T-helper 2 cell treated with Interferon-gamma antibody and Interleukin-4, amounts not matched to agents 5 μg/mL and 100 μg/mL, for 36 hours (primary cell): ENCODE results near the gene C10orf143.

Source experiments
- DNase-seq: peaks from one replicate; pipeline ENCODE4 v3.0.0; 2021; ENCODE audit warnings: low spot score
- H3K27ac Mint-ChIP-seq: one replicate; pipeline ENCODE4 v1.8.0; 2021; ENCODE audit warnings: mild to moderate bottlenecking, mixed read lengths
- H3K27me3 Mint-ChIP-seq: one replicate; pipeline ENCODE4 v1.8.0; 2021; ENCODE audit warnings: low read depth, mixed read lengths
- H3K36me3 Mint-ChIP-seq: one replicate; pipeline ENCODE4 v1.8.0; 2021; ENCODE audit warnings: low read depth, mixed read lengths
- H3K4me1 Mint-ChIP-seq: one replicate; pipeline ENCODE4 v1.8.0; 2021; ENCODE audit warnings: low read depth, mixed read lengths
- H3K4me3 Mint-ChIP-seq: one replicate; pipeline ENCODE4 v1.8.0; 2022; ENCODE audit warnings: mild to moderate bottlenecking, moderate library complexity, mixed read lengths
- H3K9me3 Mint-ChIP-seq: one replicate; pipeline ENCODE4 v1.8.0; 2021; ENCODE audit warnings: mixed read lengths

C10orf143 gene

DNA sequence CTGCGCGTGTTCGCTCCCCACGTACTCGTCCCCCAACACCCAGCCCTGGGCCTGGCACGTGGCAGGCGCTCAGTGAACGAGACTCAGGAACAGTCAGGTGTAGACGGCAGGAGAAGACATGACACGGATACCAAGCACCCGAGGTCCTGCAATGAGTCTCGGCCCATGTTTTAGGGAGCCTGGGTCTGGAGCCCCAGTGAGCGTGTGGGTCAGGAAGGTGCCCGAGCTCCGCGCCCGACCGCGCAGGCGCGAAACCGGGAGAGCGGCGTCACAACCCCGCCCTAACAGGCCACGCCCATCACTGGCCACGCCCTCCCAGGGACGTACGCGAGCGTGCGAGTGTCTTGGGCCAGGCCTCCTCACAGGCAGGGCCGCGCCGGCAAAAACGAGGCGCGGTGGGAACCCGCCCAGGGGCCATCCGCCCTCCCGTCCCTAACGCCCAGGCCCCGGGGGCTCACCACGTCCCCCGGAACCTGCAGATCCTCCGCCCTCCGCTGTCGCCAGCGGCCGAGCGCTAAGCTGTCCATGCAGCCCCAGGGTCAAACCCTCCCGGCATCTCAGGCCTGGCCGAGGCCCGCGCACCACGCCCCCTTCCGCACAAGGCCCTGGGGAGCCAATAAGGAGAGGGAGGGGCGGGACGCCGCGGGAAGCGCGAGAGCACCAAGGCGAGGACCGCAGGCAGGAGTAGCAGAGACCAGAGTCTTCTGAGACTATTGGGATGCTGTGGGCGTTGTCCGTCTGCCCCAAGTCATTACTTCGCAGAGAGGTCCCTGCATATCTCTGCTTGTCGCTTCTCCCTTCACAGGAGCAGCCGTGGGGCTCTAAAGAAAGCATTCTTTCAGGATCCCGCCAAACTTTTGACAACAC is at the start of gene C10orf143:
C10orf143 (minus strand) TSS at position 585 of the 867 bp plus-strand sequence; CDS start at position 527, 58 bp downstream.
- H3K4me1 Mint-ChIP-seq, result peaks cover 45% of the 10 kb centered on the region
- peaks cover 14% of the 10 kb centered on the region for H3K36me3 Mint-ChIP-seq
- DNase-seq, result peak; percentile 97
- no peaks in the 10 kb centered on the region for H3K27me3 Mint-ChIP-seq
- no peaks in the 10 kb centered on the region for H3K9me3 Mint-ChIP-seq
- peak within 1 kb of the TSS; percentile 98 for H3K27ac Mint-ChIP-seq
- H3K4me3 Mint-ChIP-seq, result peak within 1 kb of the TSS; percentile 97

DNA sequence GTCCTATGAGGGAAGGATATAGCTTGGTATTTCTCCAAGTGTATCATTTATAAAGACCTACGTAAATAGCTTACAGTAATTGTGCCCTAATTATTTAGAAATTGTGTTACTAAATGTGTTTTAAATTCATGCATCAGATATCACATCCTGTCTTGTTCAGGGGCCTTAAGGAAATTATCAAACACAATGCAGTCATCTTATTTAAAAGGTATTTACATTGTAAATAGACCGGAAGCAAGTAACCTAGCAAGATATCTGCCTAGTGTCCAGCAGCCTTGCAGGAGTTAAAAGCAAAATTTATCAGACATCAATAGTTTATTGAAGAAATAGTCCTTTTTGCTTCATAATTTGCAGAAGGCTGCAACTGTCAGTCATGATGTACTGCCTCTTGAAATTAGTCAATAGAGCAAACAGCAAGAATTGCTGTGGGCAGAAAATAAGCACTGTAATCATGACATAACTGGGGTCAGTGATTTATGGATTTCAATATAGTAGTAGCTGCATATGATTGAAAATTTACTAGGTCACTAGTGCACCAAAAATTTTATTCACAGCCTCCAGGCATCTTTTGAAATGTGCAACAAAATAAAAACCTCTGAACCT is 48.7 kb upstream of the C10orf143 start:
- H3K27me3 Mint-ChIP-seq, result no peaks in the 10 kb centered on the region
- DNase-seq, result no peak
- peaks cover 40% of the 10 kb centered on the region for H3K36me3 Mint-ChIP-seq
- peaks cover 31% of the 10 kb centered on the region for H3K4me1 Mint-ChIP-seq
- H3K27ac Mint-ChIP-seq, result no peak overlapping the region
- H3K4me3 Mint-ChIP-seq, result no peak overlapping the region
- H3K9me3 Mint-ChIP-seq, result no peaks in the 10 kb centered on the region

DNA sequence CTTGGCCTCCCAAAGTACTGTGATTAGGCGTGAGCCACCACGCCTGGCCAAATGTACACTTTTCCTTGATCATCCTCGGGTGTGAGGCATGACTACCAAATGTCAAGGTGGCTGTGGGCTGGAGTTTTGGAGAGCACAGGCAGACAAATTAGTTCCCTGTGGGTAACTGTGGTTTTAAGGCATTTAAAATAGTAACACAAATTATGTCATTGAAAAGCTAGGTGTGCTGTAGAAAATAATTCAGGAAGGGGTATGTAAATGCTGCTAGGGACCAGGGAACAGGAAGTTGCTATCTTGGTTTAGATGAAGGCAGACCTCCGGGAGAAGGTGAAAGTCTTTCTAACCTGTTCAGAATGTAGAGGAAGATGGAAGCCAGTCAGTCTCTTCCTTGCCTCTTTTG is 35.4 kb upstream of the C10orf143 start:
- no peak for DNase-seq
- Mint-ChIP-seq H3K27me3 (no peaks in the 10 kb centered on the region), H3K4me1 (peaks cover 32% of the 10 kb centered on the region), H3K36me3 (peaks cover 47% of the 10 kb centered on the region), H3K9me3 (no peaks in the 10 kb centered on the region), H3K4me3 (no peak overlapping the region), H3K27ac (no peak overlapping the region)

DNA sequence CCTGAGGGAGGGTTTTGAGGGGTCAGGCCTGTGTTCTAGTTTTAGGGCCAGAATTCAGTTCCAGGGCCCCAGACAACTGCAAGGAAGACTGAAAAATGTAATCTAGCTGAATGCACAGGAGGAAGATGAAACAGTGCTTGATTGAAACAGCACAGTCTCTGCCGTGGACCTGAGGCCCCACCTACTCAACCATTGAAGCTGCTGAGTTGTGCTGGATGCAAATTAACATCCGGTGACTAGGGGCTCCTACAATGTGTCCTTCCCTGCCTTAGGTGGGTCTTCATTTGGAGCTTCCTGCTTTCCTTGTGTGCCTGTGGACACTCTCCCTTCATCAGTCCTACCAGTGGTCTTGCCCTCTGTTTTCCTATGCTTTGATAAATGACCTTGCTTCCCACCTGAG is 31.2 kb upstream of the C10orf143 start:
- Mint-ChIP-seq H3K27ac (peak overlapping the region; percentile 38), H3K27me3 (no peaks in the 10 kb centered on the region), H3K36me3 (peaks cover 35% of the 10 kb centered on the region), H3K4me1 (peaks cover 54% of the 10 kb centered on the region), H3K9me3 (no peaks in the 10 kb centered on the region), H3K4me3 (peak overlapping the region; percentile 23)
- no peak for DNase-seq

DNA sequence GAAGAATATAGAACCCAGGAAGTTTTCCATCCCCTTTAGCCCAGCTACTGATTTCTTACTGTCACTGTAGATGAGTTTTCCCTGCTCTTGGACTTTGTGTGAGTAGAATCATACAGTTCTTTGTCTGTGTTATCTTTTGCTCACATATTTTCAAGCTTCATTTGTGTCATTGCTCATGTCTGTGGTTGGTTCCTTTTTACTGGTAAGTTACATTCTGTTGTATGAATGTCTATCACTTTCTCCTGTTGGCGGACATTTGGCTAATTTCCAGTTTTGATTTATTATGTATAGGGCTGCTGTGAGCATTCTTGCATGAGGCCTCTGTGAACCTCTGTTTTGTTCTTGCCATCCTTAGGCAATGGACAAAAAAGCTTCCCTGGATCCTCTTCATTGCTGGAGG is 30.8 kb upstream of the C10orf143 start:
- H3K36me3 Mint-ChIP-seq, result peaks cover 31% of the 10 kb centered on the region
- H3K4me1 Mint-ChIP-seq, result peaks cover 53% of the 10 kb centered on the region
- H3K27ac Mint-ChIP-seq, result no peak overlapping the region
- no peak for DNase-seq
- H3K4me3 Mint-ChIP-seq, result peak overlapping the region; percentile 23
- H3K9me3 Mint-ChIP-seq, result no peaks in the 10 kb centered on the region
- no peaks in the 10 kb centered on the region for H3K27me3 Mint-ChIP-seq

DNA sequence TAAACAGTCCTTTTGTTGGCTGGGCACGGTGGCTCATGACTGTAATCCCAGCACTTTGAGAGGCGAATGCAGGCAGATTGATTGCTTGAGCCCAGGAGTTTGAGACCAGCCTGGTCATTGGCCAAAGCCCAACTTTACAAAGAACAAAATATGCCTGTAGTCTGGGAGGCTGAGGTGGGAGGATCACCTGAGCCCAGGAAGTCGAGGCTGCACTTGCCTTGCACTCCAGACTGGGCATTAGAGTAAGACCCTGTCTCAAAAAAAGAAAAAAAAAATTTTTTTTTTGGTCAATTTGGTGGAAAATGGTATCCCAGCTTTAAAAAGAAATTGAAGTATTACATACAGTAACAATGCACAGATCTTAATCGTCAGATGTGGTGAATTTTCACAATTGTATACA is 30.4 kb upstream of the C10orf143 start:
- Mint-ChIP-seq H3K27ac (no peak overlapping the region), H3K4me1 (peaks cover 49% of the 10 kb centered on the region), H3K9me3 (no peaks in the 10 kb centered on the region), H3K27me3 (no peaks in the 10 kb centered on the region), H3K36me3 (peaks cover 26% of the 10 kb centered on the region), H3K4me3 (peak overlapping the region; percentile 23)
- DNase-seq, result no peak

DNA sequence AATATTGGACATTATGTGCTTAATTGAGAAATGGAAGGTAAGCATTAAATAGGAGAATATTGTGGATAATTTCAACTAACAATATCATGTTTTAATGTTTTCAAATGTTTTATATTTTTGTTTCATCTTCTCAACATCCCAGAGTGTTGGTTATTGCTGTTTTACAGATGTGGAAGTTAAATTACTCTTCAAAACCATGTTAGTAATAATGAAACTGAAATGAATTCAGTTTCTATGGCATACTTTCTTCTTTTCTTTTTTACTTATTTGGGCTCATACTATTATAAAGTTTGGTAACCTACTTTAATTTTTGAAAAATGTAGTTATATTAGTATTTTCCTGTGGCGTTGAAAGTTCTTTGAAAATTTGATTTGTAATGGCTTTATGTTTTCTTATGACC is 29.8 kb upstream of the C10orf143 start:
- no peak for DNase-seq
- Mint-ChIP-seq H3K9me3 (no peaks in the 10 kb centered on the region), H3K36me3 (peaks cover 23% of the 10 kb centered on the region), H3K27ac (no peak overlapping the region), H3K27me3 (no peaks in the 10 kb centered on the region), H3K4me3 (peak overlapping the region; percentile 23), H3K4me1 (peaks cover 47% of the 10 kb centered on the region)

DNA sequence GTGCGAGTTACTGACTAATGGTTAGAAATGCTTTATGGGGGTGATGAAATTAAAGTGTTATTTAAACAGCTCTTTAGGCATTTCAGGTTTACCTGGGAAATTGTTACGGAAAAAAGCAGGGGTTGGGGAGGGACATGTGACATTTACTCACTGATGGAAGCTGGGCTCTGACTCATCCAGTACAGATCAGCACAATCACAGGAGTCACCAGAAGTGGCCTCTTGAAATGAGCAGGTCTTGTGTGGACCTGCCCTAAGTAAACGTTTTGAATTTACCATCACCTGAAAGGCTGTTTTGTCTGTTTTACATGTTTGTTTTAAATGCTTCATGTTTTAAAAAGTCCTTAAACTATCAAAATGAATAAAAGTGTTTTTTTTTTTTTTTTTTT is 27.8 kb upstream of the C10orf143 start:
- peaks cover 21% of the 10 kb centered on the region for H3K36me3 Mint-ChIP-seq
- no peaks in the 10 kb centered on the region for H3K9me3 Mint-ChIP-seq
- DNase-seq, result peak; percentile 62
- peaks cover 47% of the 10 kb centered on the region for H3K4me1 Mint-ChIP-seq
- peak overlapping the region; percentile 58 for H3K27ac Mint-ChIP-seq
- peak overlapping the region; percentile 89 for H3K4me3 Mint-ChIP-seq
- H3K27me3 Mint-ChIP-seq, result peaks cover 9% of the 10 kb centered on the region

DNA sequence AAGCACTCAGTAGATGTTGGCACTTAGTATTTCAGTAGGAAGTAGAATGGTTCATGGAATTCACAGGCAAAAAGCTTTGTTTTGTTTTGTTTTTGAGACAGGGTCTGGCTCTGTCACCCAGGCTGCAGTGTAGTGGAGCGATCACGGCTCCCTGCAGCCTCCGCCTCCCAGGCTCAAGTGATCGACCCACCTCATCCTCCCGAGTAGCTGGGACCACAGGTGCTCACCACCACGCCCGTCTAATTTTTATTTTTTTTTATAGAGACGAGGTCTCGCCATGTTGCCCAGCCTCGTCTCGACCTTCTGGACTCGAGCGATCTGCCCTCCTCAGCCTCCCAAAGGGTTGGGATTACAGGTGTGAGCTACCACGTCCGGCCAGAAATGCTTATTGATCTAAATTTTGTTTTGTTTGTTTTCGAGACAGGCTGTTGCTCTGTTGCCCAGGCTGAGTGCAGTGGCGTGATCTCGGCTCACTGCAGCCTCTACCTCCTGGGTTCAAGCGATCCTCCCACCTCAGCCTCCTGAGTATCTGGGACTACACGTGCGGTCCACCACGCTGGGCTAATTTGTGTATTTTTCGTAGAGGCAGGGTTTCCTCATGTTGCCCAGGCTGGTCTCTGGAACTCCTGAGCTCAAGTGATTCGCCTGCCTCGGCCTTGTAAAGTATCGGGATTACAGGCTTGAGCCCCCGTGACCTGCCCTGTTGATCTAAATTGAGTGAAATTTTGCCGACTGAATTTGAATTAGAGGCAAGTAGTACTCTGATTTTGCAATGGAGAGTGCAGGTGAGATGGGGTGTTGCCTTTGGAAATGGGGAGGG is 27.2 kb upstream of the C10orf143 start:
- H3K36me3 Mint-ChIP-seq, result peaks cover 19% of the 10 kb centered on the region
- H3K27ac Mint-ChIP-seq, result peak overlapping the region; percentile 75
- H3K9me3 Mint-ChIP-seq, result no peaks in the 10 kb centered on the region
- peak overlapping the region; percentile 89 for H3K4me3 Mint-ChIP-seq
- DNase-seq, result no peak
- peaks cover 9% of the 10 kb centered on the region for H3K27me3 Mint-ChIP-seq
- peaks cover 44% of the 10 kb centered on the region for H3K4me1 Mint-ChIP-seq

DNA sequence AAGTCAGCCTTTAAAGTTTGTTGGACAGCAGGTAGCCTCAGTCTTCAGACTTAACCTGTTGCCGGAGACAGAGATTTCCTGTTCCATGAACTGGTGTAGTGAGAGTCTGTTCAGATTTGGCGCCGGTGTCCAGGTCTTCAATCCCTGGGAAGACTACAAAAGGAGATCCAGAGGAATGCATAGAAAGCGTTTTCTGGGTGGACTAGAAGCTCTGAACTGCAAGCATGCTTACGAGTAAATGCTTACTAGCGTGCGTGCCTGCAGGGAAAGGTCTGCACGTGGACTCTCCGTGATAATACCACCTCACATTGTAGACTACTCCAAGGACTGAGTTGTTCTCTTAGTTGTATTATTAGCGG is 26.4 kb upstream of the C10orf143 start:
- Mint-ChIP-seq H3K36me3 (peaks cover 11% of the 10 kb centered on the region), H3K4me3 (peak overlapping the region; percentile 89), H3K9me3 (no peaks in the 10 kb centered on the region), H3K27me3 (peaks cover 10% of the 10 kb centered on the region), H3K4me1 (peaks cover 36% of the 10 kb centered on the region), H3K27ac (peak overlapping the region; percentile 75)
- DNase-seq, result no peak

DNA sequence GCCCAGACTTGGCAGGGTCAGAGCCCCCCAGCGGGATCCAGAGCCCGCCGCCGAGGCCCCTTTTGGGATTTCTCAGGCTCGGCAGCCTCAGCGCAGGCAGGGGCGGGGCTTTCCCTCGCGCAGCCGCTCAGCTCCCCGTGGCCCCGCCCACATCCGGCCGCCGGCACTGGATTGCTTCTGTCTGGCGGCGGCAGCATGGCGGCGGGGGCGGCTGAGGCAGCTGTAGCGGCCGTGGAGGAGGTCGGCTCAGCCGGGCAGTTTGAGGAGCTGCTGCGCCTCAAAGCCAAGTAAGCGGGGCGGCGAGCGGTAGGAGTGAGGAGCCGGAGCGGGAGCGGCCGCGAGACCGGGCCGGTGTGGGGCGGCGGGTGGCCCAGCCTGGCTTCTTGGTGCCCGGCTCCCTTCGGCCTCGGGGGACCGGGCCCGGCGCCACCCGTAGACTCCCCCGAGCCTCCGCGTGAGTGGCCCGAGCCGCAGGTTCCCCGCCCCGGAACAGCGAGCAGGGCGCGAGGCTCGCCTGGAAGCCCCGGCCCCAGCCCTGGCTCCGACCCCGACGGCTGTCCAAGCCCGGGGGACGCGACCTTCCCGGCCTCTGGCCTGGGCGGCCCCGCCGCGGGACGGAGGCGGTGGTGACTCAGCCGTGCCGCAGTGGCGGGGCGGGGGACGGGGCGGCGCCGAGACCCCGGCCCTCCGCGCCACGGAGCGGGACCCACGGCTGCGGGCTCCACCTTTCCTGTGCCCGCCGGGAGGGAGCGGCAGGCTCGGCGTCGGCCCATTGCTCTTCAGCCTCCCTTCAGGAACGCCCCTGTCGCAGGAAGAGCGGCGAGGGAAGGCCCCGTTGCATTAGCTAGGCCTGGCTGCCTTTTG is 25.8 kb upstream of the C10orf143 start, which contains the start of gene GLRX3:
GLRX3 (plus strand) TSS at position 166 of the 864 bp plus-strand sequence; CDS start at position 196, 30 bp downstream.
- H3K4me3 Mint-ChIP-seq, result peak within 1 kb of the TSS; percentile 89
- H3K27me3 Mint-ChIP-seq, result peaks cover 12% of the 10 kb centered on the region
- peak within 1 kb of the TSS; percentile 87 for H3K27ac Mint-ChIP-seq
- H3K9me3 Mint-ChIP-seq, result no peaks in the 10 kb centered on the region
- peaks cover 8% of the 10 kb centered on the region for H3K36me3 Mint-ChIP-seq
- H3K4me1 Mint-ChIP-seq, result peaks cover 31% of the 10 kb centered on the region
- DNase-seq, result peak; percentile 89

DNA sequence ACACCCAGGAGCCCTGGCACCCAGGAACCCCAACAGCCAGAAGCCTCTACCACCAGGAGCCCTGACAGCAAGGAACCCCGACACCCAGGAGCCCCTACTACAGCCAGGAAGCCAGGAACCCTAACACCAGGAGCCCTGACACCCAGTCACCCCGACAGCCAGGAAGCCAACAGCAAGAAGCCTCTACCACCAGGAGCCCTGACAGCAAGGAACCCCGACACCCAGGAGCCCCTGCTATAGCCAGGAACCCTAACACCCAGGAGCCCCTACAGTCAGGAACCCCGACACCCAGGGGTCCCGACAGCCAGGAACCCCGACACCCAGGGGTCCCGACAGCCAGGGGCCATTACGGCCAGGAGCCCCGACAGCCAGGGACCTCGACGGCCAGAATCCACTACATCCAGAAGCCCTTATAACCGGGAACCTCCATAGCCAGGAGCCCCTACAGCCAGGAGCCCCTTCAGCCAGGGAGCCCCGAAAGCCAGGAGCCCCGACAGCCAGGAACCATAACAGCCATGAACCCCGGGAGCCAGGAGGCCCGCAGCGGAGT is 25.1 kb upstream of the C10orf143 start:
- peaks cover 26% of the 10 kb centered on the region for H3K4me1 Mint-ChIP-seq
- H3K27ac Mint-ChIP-seq, result peak overlapping the region; percentile 67
- H3K36me3 Mint-ChIP-seq, result peaks cover 6% of the 10 kb centered on the region
- no peak for DNase-seq
- H3K4me3 Mint-ChIP-seq, result peak overlapping the region; percentile 87
- H3K9me3 Mint-ChIP-seq, result no peaks in the 10 kb centered on the region
- H3K27me3 Mint-ChIP-seq, result peaks cover 16% of the 10 kb centered on the region

DNA sequence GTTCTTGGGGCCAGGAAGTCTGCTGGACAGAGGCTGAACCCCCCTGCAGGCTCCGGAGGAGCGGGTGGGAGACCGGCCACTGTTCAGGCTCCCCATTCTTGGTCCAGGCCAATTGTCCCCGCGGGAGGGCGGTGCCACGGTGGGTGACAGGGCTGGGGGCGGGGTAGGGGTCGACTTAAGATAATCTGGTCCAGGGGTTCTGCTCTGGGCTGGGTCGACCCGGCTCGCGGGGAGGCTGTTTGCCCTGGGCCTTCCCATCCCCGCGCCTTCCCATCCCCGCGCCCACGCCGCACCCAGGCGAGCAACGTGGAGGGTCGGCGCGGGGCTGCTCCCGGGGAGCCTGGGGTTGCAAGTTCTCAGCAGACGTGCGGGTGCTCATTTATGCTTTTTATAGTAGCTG is 18.3 kb upstream of the C10orf143 start:
- H3K27ac Mint-ChIP-seq, result no peak overlapping the region
- H3K4me3 Mint-ChIP-seq, result no peak overlapping the region
- no peaks in the 10 kb centered on the region for H3K36me3 Mint-ChIP-seq
- H3K9me3 Mint-ChIP-seq, result no peaks in the 10 kb centered on the region
- H3K4me1 Mint-ChIP-seq, result peaks cover 8% of the 10 kb centered on the region
- peaks cover 43% of the 10 kb centered on the region for H3K27me3 Mint-ChIP-seq
- DNase-seq, result no peak
